HS-5 (cell line): ENCODE measurements around the gene SEPHS1.
"Not testable (repeated sequence)": the region's sequence is repeated elsewhere in the genome, so short reads cannot be mapped to it uniquely, and the experiment has no call there.

Source experiments
- DNase-seq: peaks from one replicate; pipeline ENCODE4 v3.0.0-alpha.2; 2012; ENCODE audit warnings: low read depth

Gene SEPHS1, protein sequence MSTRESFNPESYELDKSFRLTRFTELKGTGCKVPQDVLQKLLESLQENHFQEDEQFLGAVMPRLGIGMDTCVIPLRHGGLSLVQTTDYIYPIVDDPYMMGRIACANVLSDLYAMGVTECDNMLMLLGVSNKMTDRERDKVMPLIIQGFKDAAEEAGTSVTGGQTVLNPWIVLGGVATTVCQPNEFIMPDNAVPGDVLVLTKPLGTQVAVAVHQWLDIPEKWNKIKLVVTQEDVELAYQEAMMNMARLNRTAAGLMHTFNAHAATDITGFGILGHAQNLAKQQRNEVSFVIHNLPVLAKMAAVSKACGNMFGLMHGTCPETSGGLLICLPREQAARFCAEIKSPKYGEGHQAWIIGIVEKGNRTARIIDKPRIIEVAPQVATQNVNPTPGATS

DNA sequence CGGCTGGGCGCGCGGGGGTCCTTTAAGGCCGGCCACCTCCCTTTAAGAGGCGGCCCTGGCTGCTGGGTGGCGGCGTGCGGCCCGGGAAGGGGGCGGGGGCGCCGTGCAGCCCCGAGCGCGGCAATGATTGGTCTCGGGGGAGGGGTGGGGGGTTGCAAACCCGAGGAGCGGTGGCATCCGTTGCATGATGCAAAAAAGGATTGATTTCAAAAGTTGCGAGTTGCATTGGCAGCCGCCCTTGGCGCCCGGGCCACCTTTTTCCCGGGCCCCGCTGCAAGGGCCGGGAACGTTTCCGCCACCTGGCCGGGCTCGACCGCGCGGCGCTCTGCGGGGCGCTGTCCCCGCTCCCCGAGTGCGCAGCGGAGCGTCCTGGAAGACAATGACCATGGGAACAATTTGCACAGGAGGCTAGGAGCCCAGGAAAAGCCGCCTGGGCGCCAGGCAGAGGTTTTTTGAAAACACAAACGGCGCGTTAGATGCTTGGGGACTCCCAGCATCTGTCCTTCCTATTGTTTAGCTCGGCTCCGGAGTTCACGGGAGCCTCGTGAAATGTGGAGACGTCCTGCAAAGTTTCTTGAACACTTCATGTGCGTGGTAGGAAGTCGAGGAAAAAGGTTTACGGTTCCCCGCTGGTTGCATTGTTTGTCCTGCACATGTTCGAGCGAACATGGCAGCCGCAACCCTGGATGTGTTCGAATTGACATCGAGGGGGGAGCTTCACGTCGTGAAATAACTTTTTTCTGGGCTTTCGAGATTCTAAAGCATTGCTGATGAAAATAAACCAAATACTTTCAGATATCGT, at the start of gene SEPHS1:
Gene SEPHS1 (minus strand): TSS at position 78 of the 802 bp plus-strand sequence. CDS start 3,343 bp downstream, outside the sequence.
- no peak for DNase-seq

DNA sequence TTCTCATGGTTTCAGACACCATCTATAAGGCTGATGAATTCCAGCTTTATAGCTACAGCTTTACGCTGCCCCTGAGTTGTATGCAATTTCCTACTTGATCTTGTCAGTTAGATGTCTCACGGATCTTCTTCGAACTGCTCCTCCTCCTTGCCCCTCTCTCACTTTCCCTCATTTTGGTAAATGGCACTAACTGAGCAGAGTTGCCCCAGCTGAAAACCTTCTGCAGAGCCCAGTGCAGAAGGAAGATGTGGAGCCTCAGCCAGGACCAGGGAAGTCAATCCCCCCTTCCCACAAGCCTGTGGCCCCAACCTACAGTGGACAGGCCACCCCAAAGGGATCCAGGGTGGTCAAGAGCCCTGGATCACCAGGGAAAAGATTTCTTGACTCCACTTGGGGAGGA, 49.0 kb upstream of the SEPHS1 start:
- no peak for DNase-seq

DNA sequence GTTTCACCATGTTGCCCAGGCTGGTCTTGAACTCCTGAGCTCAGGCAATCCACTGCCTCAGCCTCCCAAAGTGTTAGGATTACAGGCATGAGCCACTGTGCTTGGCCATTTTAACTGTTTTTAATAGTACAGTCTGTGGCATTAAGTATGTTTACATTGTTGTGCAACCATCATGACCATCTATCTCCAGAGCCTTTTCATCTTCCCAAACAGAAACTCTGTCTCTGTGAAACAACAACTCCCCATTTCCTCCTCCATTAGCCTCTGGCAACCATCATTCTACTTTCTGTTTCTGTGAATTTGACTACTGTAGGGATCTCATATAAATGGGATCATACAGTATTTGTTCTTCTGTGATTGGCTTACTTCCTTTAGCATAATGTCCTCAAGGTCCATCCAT, 48.3 kb upstream of the SEPHS1 start:
- DNase-seq: no peak

DNA sequence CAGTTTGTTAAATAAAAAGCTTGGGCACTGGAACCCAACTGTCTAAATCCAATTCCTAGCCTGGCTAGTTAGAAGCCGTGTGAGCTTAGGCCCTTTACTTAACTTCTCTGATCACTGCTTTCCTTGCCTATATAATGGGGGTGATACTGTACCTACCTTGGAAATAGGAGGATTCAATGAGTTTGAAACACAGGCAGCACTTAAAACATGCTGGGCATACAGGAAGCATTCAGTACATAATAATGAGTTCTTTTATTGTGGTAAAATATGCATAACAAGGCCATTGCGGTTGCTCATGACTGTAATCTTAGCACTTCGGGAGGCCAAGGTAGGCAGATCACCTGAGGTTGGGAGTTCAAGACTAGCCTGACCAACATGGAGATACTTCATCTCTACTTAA, 47.4 kb upstream of the SEPHS1 start:
- DNase-seq: no peak

DNA sequence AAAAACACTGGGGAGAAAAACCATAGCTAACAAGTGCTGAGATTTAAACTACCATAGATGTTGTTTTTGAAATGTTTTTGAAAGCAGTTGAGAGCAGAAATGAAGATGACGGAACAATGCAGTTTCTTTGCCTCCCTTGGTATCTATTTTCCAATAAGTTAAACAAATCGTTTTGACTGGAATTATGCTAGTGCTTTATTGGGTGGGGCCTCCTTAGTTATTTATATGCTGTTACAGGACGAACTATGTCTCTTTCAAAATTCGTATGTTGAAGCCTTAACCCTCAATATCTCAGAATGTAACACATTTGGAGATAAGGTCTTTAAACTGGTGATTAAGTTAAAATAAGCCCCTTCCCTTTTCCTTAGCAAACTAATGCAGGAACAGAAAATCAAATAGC, 45.5 kb upstream of the SEPHS1 start:
- no peak for DNase-seq

DNA sequence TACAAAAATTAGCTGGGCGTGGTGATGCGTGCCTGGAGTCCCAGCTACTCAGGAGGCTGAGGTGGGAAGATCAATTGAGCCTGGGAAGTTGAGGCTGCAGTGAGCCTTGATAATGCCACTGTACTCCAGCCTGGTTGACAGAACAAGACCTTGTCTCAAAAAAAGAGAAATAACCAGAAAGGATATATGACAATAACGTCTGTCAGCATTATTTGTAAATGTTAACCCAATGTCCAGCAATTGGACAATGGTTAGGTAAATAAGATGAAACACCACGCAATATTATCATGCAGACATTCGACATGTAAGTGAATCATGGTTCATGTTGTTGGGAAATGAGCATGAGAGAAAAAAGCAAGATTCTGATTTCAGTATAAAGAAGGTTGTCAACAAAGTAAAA, 44.6 kb upstream of the SEPHS1 start:
- no peak for DNase-seq

DNA sequence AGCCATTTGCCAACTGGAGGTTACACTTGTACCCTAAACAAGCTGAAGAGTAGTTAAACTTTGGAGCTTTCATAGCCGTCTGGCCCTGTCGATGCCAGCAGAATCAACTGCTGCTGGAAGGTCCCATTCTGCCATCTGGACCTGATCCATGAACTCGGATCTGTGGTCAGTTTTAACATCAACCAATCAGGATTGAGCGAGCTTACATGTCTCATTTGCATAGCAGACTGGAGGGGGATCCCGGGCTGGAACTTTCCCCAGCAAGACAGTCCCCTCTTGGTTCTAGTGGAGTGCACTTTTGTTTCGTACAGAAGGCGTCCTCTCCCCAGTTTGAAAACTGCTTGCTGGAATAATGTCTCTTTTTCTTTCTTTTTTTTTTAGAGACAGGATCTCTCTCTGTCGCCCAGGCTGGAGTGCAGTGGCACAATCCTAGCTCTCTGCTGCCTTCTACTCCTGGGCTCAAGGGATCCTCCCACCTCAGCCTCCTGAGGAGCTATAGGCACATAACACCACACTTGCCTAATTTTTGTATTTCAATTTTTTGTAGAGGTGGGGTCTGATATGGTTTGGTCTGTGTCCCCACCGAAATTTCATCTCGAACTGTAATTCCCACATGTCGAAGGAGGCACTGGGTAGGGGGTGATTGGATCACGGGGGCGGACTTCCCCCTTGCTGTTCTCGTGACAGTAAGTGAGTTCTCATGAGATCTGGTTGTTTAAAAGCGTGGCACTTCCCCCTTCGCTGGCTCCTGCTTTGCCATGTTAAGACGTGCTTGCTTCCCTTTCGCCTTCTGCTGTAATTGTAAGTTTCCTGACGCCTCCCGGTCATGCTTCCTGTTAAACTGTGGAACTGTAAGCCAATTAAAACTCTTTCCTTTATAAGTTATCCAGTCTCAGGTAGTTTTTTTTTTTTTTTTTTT, 42.8 kb upstream of the SEPHS1 start:
- no peak for DNase-seq

DNA sequence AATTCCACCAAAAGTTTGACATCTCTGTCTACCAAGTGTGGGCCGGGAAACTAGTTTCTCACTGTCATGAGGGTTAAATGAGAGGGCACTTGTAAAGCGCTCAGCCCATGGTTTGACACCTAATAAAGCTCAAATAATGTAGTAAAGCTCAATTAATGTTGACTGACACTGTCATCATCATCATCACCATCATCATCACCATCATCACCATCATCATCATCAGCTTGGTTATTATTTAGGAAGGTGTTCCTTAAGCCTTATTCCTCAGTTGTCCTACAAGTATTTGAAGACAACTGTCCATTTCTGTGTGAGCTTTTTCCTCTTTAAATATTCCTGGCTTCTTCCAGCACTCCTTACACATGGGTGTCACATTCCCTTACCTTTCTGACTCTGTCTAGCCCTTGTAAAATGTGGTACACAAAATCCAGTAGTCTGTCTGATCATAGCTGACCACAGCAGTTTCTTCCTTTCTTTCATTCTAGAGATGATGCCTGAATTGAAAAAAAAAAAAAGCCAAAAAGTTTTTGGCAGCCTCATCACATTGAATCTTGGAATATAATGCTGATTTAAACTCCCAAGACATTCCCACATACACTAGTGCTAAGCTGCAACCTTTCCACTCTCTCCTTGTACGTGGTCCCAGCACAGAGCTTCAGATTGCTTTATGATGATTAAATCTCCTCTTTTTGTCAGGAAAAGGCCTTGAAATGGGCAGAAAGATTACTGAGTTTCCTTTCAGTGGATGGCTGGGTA, 40.6 kb upstream of the SEPHS1 start:
- no peak for DNase-seq

DNA sequence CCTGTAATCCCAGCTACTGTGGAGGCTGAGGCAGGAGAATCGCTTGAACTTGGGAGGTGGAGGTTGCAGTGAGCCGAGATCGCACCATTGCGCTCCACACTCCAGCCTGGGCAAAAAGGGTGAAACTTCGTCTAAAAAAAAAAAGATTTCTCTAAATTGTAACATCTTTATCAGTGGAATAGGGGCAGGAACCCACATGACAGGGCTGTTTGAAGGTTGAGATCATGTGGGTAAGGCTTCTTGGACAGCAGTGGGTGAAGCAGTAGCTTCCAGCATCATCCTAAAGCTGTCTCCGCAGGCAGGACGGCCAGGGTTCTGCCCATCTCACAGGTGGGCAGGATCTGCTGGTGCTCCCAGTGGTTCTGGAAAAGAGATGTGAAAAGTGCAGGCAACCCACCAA, 37.9 kb upstream of the SEPHS1 start:
- DNase-seq: no peak

DNA sequence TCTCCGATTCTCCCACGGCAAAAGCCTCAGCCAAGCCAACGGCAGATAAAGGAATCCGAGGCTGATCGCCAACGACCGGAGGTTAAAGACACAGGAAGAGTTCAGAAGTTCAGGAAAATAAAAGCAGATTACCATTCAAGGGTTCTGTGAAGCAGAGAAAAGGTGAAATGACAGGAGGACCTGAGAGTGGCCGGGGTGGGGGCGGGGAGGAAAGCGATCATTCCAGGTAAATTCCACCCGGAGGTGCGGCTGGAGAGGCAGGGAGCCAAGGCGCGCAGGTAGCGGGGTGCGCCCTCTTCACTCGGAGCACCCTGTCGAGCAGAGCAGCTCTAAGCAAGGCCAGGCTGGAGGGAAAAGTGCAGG, 35.3 kb upstream of the SEPHS1 start:
- no peak for DNase-seq

DNA sequence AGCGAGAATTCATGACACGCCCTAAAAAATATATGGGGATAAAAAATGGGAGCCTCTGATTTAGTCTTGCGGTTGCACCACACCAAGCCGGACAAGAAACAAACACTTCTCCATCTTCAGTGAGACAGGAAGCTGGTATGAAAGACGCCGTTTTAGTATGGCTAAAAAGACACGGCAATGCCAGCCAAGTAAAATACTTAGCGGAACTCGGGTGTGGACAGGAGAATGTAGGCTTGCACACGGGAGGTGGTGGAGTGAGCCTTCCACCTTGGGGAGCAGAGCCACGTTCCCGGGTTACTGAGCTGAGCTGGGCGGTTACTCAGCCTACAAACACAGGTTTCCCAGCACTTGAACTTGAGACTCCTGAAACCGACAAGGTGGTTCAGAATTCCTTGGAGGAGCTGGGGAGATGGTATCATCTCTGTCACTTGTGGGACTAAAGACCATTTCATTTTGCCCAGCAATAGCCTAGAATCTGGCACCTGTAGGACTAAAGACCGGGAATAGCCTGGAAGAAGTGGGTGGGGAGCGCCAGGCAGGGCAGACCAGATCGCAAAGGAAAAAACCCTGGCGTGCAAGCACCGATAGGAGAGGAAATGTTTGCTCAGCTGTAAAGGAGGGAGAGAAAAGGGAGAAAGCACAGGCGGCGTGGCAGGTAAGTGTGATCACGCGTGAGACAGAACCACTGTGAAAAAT, 34.8 kb upstream of the SEPHS1 start:
- no peak for DNase-seq

DNA sequence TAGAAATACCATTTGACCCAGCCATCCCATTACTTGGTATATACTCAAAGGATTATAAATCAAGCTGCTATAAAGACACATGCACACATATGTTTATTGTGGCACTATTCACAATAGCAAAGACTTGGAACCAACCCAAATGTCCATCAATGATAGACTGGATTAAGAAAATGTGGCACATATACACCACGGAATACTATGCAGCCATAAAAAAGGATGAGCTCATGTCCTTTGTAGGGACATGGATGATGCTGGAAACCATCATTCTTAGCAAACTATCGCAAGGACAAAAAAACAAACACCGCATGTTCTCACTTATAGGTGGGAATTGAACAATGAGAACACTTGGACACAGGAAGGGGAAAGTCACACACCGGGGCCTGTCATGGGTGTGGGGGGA, 31.0 kb upstream of the SEPHS1 start:
- DNase-seq: not testable (repeated sequence)

DNA sequence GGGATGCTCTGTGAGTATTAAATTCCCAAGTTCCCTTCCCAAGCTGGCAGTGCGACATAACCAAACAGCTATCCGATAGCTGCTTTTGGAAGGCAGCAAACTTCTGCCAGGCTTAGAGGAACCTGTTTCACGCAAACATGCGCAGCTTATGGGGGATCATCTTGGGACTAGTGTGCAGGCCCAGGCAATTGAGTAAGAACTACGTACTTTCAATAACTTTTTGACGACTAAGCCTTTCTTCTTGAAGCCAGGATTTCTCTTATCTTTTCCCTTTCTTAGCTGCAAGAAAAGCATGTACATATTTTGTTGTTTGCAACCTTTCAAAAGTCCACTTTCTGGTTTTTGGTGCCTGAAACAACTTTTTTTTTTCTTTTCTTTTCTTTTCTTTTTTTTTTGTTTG, 28.7 kb upstream of the SEPHS1 start:
- no peak for DNase-seq

DNA sequence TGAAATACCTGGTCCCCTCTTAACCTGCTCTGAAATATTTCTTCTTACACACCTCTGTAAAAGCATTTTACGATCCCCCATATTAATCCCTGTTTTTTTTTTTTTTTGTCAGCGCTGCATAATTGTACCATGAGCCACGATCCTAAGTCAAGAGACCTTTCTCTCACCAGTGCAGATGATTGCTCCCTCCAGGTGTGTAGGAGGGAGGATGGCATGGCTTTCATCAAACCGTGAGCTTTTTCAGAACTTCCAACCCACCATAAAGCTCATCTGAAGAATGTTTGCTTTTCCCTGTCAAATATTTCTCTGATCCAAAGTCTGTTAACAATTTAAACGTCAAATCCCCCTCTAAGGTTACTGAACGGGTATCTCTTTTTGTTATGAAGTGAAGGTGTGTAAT, 28.2 kb upstream of the SEPHS1 start:
- DNase-seq: no peak

DNA sequence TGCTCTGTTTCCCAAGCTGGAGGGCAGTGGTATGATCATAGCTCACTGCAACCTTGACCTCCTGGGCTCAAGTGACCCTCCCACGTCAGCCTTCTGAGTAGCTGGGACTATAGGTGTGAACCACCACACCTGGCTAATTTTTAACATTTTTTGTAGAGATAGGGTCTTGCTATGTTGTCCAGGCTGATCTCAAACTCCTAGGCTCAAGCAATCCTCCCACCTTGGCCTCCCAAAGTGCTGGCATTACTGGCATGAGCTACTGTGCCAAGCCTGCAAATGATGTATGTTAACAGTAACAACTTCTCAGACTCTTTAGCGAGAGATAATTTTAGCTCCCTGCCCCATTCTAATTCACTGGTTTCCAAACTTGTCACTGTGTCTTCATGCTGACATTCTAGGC, 27.7 kb upstream of the SEPHS1 start:
- DNase-seq: no peak

DNA sequence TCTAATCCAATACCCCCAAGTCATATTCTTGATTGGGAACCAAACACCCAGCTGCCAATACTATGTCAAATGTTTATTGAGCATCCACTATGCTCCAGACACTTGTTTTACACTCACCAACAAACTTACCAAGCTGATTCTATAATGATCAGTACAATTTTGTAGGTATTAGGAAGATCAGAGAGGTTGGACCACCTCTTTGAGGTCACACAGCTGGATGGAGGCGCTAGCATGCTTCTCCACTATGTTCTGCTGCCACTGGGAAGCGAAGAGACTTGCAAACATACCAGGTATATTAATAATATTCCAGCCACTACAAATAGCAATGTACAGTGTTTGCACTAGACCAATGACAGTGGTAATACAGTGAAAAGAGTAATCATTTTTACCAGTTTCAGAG, 25.6 kb upstream of the SEPHS1 start:
- no peak for DNase-seq

DNA sequence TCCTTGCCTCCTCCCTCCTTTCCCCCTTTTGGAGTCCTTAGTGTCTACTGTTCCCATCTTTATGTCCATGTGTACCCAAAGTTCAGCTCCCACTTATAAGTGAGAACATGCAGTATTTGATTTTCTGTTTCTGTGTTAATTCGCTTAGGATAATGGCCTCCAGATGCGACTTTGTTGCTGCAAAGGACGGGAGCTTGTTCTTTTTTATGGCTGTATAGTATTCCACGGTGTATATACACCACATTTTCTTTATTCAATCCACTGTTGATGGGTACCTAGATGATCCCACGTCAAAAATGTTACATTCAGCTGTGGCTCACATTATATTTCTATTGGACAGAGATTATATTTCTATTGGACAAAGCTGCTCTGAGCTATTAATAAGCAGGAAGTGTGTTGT, 24.4 kb upstream of the SEPHS1 start:
- no peak for DNase-seq

DNA sequence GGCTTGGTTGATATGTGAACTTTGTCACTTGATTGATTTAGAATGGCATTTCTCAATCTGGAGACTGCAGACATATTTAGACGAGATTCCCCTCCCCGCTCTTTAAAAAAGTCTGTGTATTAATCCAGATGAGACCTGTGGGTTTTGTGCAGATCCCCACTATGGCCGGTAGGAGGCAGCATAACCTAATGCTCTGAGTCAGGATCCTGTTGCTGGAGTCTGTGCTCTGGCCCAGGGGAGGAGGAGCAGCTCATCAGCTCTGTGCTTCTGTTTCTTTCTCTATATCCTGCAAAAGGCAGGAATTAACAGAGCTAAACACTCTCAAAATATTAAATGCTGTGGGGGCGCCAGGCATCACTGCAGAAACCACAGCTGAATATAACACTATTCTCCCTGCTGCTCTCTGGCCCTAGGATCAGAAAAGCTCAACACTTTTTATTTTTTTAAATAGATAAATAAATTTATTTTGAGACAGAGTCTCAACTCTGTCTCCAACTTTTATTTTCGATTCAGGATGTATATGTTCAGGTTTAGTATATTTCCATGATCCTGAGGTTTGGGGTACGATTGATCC, 23.9 kb upstream of the SEPHS1 start:
- no peak for DNase-seq

DNA sequence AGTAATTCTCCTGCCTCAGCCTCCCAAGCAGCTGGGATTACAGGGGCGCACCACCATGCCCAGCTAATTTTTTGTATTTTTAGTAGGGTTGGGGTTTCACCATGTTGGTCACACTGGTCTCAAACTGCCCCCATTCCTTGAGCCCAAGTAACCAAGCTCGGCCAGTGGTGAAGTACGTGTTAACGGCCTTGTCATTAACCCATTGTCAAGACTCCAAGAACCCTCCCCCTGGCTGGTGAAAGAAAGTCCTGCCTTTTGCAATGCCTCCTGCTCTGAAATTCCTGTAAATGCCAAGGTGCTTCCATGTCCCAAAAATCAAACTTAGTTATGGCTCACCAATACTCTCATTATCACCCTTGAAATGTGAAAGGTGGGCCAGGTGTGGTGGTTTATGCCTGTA, 18.8 kb upstream of the SEPHS1 start:
- DNase-seq: no peak

DNA sequence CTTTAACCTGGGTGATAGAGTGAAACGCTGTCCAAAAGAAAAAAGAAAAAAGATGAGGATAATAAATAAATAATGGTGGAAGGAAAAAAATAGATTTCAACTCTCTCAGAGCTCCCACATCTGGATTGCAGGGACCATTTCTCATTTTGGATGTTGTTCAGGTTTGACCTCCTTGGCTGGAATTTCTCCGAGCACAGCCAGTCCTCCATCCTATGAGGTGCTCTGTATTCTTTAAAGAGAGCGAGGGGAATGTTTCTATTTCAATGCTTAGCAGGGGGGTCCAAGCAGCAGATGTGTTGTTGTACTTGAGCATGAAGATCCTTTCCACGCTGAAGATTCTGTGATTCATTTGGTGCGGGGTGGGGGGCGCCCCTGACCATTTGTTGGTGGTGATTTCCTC, 17.7 kb upstream of the SEPHS1 start:
- DNase-seq: no peak

DNA sequence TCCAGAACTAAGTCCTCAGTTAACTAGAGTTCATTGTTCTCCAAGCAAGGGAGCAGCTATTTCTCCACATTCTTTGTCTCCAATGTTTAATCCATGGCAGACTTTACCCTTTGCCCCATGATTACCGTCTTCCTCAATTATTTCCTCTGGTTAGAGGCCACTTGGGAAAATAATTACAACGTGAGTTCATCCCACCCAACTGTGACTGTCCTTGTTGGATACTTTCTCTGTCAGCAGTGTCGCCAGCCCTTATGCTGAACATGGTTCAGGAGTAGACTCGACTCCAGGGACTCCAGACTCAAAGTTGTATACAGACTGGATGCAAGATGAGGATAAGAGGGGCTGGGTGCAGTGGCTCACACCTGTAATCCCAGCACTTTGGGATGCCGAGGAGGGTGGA, 17.1 kb upstream of the SEPHS1 start:
- no peak for DNase-seq
